K562 (cell line): ENCODE data around the gene UBA52. TPM values are rescaled to one million over a fixed set of nuclear protein-coding genes. Genes with fewer than 3 reads are reported as not detected.

Experiments
- CCNT2 ChIP-seq: IDR thresholded peaks from 2 replicates; pipeline ENCODE4 v1.6.1; 2011; ENCODE audit warnings: borderline replicate concordance, low read depth, mild to moderate bottlenecking, moderate library complexity, mixed read lengths, low read length; ENCODE audit not compliant: insufficient read length; ENCODE audit errors: extremely low read depth
- CHD7 ChIP-seq: fragments of 200-600 bp; sonication (generic); IDR thresholded peaks from one replicate; pipeline ENCODE4 v1.6.1; 2012; ENCODE audit warnings: mild to moderate bottlenecking, low read depth, low read length, inconsistent platforms
- EP400 ChIP-seq: fragments of 450-650 bp; IDR thresholded peaks from 2 replicates; pipeline ENCODE4 v1.6.1; 2017; ENCODE audit warnings: antibody characterized with exemption, mild to moderate bottlenecking, moderate library complexity
- ERF ChIP-seq: fragments of 450-650 bp; formaldehyde crosslinking; IDR thresholded peaks from 2 replicates; pipeline ENCODE4 v1.4.0; 2020; ENCODE audit warnings: mild to moderate bottlenecking, mixed read lengths
- HMBOX1 ChIP-seq: sonication (generic); IDR thresholded peaks from 2 replicates; pipeline ENCODE4 v1.6.1; 2016
- MEF2A ChIP-seq: IDR thresholded peaks from 2 replicates; pipeline ENCODE4 v1.6.1; 2011; ENCODE audit warnings: low read depth, mild to moderate bottlenecking, low read length, moderate library complexity; ENCODE audit not compliant: control insufficient read depth
- MXI1 ChIP-seq: IDR thresholded peaks from 2 replicates; pipeline ENCODE4 v1.6.1; 2011; ENCODE audit warnings: low read depth, mild to moderate bottlenecking, improper control_type of control experiment, low read length
- NCOA4 ChIP-seq: fragments of 450-650 bp; IDR thresholded peaks from 2 replicates; pipeline ENCODE4 v1.6.1; 2018; ENCODE audit warnings: mild to moderate bottlenecking; ENCODE audit not compliant: partially characterized antibody
- PHB2 ChIP-seq: fragments of 450-650 bp; IDR thresholded peaks from 2 replicates; pipeline ENCODE4 v1.6.1; 2017; ENCODE audit warnings: low read depth
- SAFB2 ChIP-seq: fragments of 200-400 bp; formaldehyde crosslinking; IDR thresholded peaks from 2 replicates; pipeline ENCODE4 v1.6.1; 2018; ENCODE audit warnings: borderline replicate concordance, low read length, low read depth, moderate library complexity; ENCODE audit not compliant: severe bottlenecking
- ZBTB2 ChIP-seq: fragments of 450-650 bp; IDR thresholded peaks from 2 replicates; pipeline ENCODE4 v1.6.1; 2016; ENCODE audit warnings: antibody characterized with exemption
- ZNF778 ChIP-seq: fragments of 450-650 bp; formaldehyde crosslinking; IDR thresholded peaks from 2 replicates; pipeline ENCODE4 v1.4.0; 2020; ENCODE audit warnings: mild to moderate bottlenecking, moderate library complexity
- polyA plus RNA-seq, 8 experiments: library from polyadenylated mRNA; depleted of rRNA in 4 of 8; stranded (reverse) in 5 of 8; unstranded in 3 of 8; fragments of >200 nt; fragmentation: Nextera tagmentation in 2 of 8; fragmentation: Illumina TruSeq in 1 of 8; extraction: Ambion mirVana in 2 of 8; extraction: Trizol in 1 of 8; gene quantifications; 2 replicates each; pipeline versions ENCODE4 v1.2.1 to v1.2.3, GENCODE V29; 2011 to 2014; ENCODE audit warnings: inconsistent platforms in 1 of 8, missing spikeins in 1 of 8
- total RNA-seq, 7 experiments: library from RNA; depleted of rRNA in 6 of 7; stranded (reverse); fragments of >200 nt in 6 of 7; fragmentation: Illumina TruSeq in 2 of 7; extraction: Trizol in 2 of 7; gene quantifications; 2 replicates each; pipeline versions ENCODE4 v1.2.1 to v1.2.3, GENCODE V29; 2011 to 2021; ENCODE audit warnings: low replicate concordance in 1 of 7

The UBA52 gene
- total and polyA plus RNA-seq, 9 of the 15 experiments (the other 6 are each of a cell fraction or from before 2014, with no cell fraction given) = 1,110 to 2,751 (median 1,733) TPM

- no peak for TF ChIP-seq CHD7
- TF ChIP-seq NCOA4 = no peak
- TF ChIP-seq ERF = no peak
- no peak for TF ChIP-seq PHB2
- no peak for TF ChIP-seq MXI1
- no peak for TF ChIP-seq MEF2A
- no peak for TF ChIP-seq EP400
- no peak for TF ChIP-seq ZNF778 (CRISPR knock-in tag)
- peak; percentile 26; the same call in 1 of the 2 replicates for TF ChIP-seq ZBTB2
- no peak for TF ChIP-seq HMBOX1
- TF ChIP-seq SAFB2 = no peak
- no peak for TF ChIP-seq CCNT2
These were observed 16.4 kb downstream of the UBA52 start (continued) for GRCh38 chr19:18587962-18588610.
